K562 (cell line): ENCODE measurements around the gene REM2. TPM values are rescaled to one million over a fixed set of nuclear protein-coding genes. Genes with fewer than 3 reads are reported as not detected.
A peak's percentile ranks its signal among the peaks of the same experiment; 100 is the strongest.

Experiments
- BRD9 ChIP-seq: fragments of 450-650 bp; IDR thresholded peaks from 2 replicates; pipeline ENCODE4 v1.6.1; 2018; ENCODE audit warnings: low read depth; ENCODE audit not compliant: partially characterized antibody
- FOXA1 ChIP-seq: fragments of 450-650 bp; IDR thresholded peaks from 2 replicates; pipeline ENCODE4 v1.6.1; 2016; ENCODE audit warnings: mild to moderate bottlenecking, borderline replicate concordance
- FOXJ3 ChIP-seq: sonication (generic); formaldehyde crosslinking; IDR thresholded peaks from 2 replicates; pipeline ENCODE4 v1.4.0; 2020; ENCODE audit warnings: mild to moderate bottlenecking, missing genetic modification reagents
- GABPB1 ChIP-seq: sonication (generic); formaldehyde crosslinking; IDR thresholded peaks from 2 replicates; pipeline ENCODE4 v1.8.0; 2022; ENCODE audit warnings: mild to moderate bottlenecking, missing genetic modification reagents
- GATA2 ChIP-seq: sonication (generic); formaldehyde crosslinking; IDR thresholded peaks from 2 replicates; pipeline ENCODE4 v1.4.0; 2020; ENCODE audit warnings: mild to moderate bottlenecking, missing genetic modification reagents
- HCFC1 ChIP-seq: IDR thresholded peaks from 2 replicates; pipeline ENCODE4 v1.6.1; 2012; ENCODE audit warnings: low read depth, low read length, improper control_type of control experiment
- HNRNPK ChIP-seq: fragments of 200-400 bp; formaldehyde crosslinking; IDR thresholded peaks from one replicate; pipeline ENCODE4 v1.6.1; 2018; ENCODE audit warnings: mild to moderate bottlenecking, low read depth, low read length; ENCODE audit not compliant: poor library complexity, severe bottlenecking
- HOXB6 ChIP-seq: fragments of 250-450 bp; sonication (Bioruptor Pico); IDR thresholded peaks from 2 replicates; pipeline ENCODE4 v1.5.1; 2022; ENCODE audit warnings: mild to moderate bottlenecking, borderline replicate concordance
- JUN ChIP-seq, 2 experiments: sonication (generic) in 1 of 2; formaldehyde crosslinking in 1 of 2; IDR thresholded peaks; 2 replicates each; pipeline versions ENCODE4 v1.6.1 to v1.8.0; 2012 to 2022; ENCODE audit warnings: borderline replicate concordance in 2 of 2, mild to moderate bottlenecking in 2 of 2, improper control_type of control experiment in 1 of 2, low read depth in 1 of 2, low read length in 1 of 2, missing genetic modification reagents in 1 of 2
- L3MBTL2 ChIP-seq: fragments of 450-650 bp; IDR thresholded peaks from 2 replicates; pipeline ENCODE4 v1.6.1; 2016; ENCODE audit warnings: mild to moderate bottlenecking, moderate library complexity
- MAZ ChIP-seq, 2 experiments: fragments of 450-650 bp in 1 of 2; sonication (generic) in 1 of 2; formaldehyde crosslinking; IDR thresholded peaks in 1 of 2; conservative IDR thresholded peaks in 1 of 2; 2 replicates each; pipeline versions ENCODE4 v1.4.0 to v1.5.0; 2020; ENCODE audit warnings: mild to moderate bottlenecking in 1 of 2, missing genetic modification reagents in 1 of 2
- NCOA4 ChIP-seq: fragments of 450-650 bp; IDR thresholded peaks from 2 replicates; pipeline ENCODE4 v1.6.1; 2018; ENCODE audit warnings: mild to moderate bottlenecking; ENCODE audit not compliant: partially characterized antibody
- NFE2 ChIP-seq: IDR thresholded peaks from 2 replicates; pipeline ENCODE4 v1.6.1; 2014; ENCODE audit warnings: antibody characterized with exemption, low read depth
- NFIC ChIP-seq: fragments of 450-650 bp; IDR thresholded peaks from 2 replicates; pipeline ENCODE4 v1.6.1; 2017; ENCODE audit warnings: mild to moderate bottlenecking, inconsistent platforms
- PRPF4 ChIP-seq: fragments of 200-400 bp; formaldehyde crosslinking; IDR thresholded peaks from one replicate; pipeline ENCODE4 v1.6.1; 2017; ENCODE audit warnings: low read length, low read depth, mild to moderate bottlenecking; ENCODE audit not compliant: insufficient read depth, poor library complexity, severe bottlenecking
- RBFOX2 ChIP-seq: fragments of 200-400 bp; formaldehyde crosslinking; IDR thresholded peaks from 2 replicates; pipeline ENCODE4 v1.6.1; 2017; ENCODE audit warnings: low read depth, mild to moderate bottlenecking, low read length, moderate library complexity
- RBM34 ChIP-seq: fragments of 200-400 bp; formaldehyde crosslinking; IDR thresholded peaks from 2 replicates; pipeline ENCODE4 v1.6.1; 2018; ENCODE audit warnings: low read length, borderline replicate concordance; ENCODE audit not compliant: insufficient read depth
- ZFP1 ChIP-seq: fragments of 450-650 bp; formaldehyde crosslinking; IDR thresholded peaks from 2 replicates; pipeline ENCODE4 v1.4.0; 2020; ENCODE audit warnings: mild to moderate bottlenecking, mixed read lengths
- ZNF431 ChIP-seq: sonication (generic); formaldehyde crosslinking; IDR thresholded peaks from 2 replicates; pipeline ENCODE4 v1.8.0; 2022; ENCODE audit warnings: mild to moderate bottlenecking, missing genetic modification reagents
- ZNF830 ChIP-seq: fragments of 250-450 bp; sonication (Bioruptor Pico); IDR thresholded peaks from 2 replicates; pipeline ENCODE4 v1.5.0; 2021; ENCODE audit warnings: mild to moderate bottlenecking
- polyA plus RNA-seq, 8 experiments: library from polyadenylated mRNA; depleted of rRNA in 4 of 8; stranded (reverse) in 5 of 8; unstranded in 3 of 8; fragments of >200 nt; fragmentation: Nextera tagmentation in 2 of 8; fragmentation: Illumina TruSeq in 1 of 8; extraction: Ambion mirVana in 2 of 8; extraction: Trizol in 1 of 8; gene quantifications; 2 replicates each; pipeline versions ENCODE4 v1.2.1 to v1.2.3, GENCODE V29; 2011 to 2014; ENCODE audit warnings: inconsistent platforms in 1 of 8, missing spikeins in 1 of 8
- total RNA-seq, 7 experiments: library from RNA; depleted of rRNA in 6 of 7; stranded (reverse); fragments of >200 nt in 6 of 7; fragmentation: Illumina TruSeq in 2 of 7; extraction: Trizol in 2 of 7; gene quantifications; 2 replicates each; pipeline versions ENCODE4 v1.2.1 to v1.2.3, GENCODE V29; 2011 to 2021; ENCODE audit warnings: low replicate concordance in 1 of 7
- TF ChIP-seq, protein P1 (sequence below): conservative IDR thresholded peaks from 2 replicates; pipeline ENCODE4 v1.6.1; 2011; ENCODE audit warnings: low read depth, mild to moderate bottlenecking, low read length; ENCODE audit not compliant: control insufficient read depth
- TF ChIP-seq, protein P2 (sequence below): sonication (generic); formaldehyde crosslinking; IDR thresholded peaks from 2 replicates; pipeline ENCODE4 v1.8.0; 2022; ENCODE audit warnings: mild to moderate bottlenecking, missing genetic modification reagents
- TF ChIP-seq, protein P3 (sequence below): IDR thresholded peaks from 2 replicates; pipeline ENCODE4 v1.6.1; 2012; ENCODE audit warnings: low read depth, low read length, improper control_type of control experiment, borderline replicate concordance

REM2 gene
- total and polyA plus RNA-seq, 9 of the 15 experiments (the other 6 are each of a cell fraction or from before 2014, with no cell fraction given), result 0.18 to 1.0 (median 0.38) TPM

DNA sequence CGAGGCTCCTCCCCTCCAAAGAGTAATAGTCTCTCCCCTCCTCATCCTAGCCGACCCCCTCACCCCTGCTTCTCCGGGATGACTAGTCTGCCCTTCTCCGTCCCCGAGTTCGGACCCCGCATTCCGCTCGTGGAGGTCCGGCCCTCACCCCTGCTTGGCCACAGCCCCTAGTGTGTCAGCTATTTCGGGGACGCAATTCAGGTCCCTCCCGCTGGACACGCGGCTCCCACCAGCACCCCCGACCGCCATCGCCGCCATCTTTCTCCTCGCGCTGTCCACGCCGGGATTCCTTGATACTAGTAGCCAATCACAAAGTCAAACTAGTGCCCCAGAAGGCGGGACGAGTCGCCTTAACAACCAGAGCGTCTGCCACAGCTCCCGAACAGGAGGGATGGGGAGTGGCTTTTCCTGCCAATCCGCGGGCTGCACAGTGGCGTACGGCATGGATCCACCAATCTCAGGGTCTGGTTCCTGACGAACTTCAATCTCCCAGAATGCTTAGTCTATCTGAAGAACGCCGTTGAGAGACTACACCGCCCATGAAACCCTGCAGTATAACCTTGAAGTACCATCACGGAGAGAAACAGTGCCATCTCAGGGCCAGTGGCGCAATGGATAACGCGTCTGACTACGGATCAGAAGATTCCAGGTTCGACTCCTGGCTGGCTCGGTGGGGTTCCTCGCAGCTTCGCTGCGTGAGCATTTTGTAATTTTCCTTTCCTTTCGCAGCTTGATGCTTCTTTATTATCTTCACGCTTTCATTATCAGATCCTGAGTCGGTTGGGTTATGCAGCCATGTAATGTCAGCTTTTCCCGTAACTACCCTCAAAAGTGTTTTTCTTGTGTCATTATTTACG is 46.3 kb downstream of the REM2 start, which contains the start of gene PRMT5 (continued):
- TF ChIP-seq RBM34 (no peak), GATA2 (no peak), RBFOX2 (peak; percentile 99), NFE2 (peak; percentile 32; the same call in 1 of the 2 replicates), HNRNPK (no peak), GABPB1 (CRISPR knock-in tag) (peak; percentile 58; the same call in 1 of the 2 replicates), HCFC1 (no peak; the same call in 1 of the 2 replicates), PRPF4 (no peak), HOXB6 (CRISPR knock-in tag) (no peak), MAZ (CRISPR knock-in tag; conservative IDR thresholded peaks at IDR 0.05 in 1 of 2, IDR thresholded peaks at IDR 0.05 in 1 of 2) (peak in 1 of 2 experiments; percentile 45; a peak in 2 of 4 replicates), ZNF830 (CRISPR knock-in tag) (no peak), BRD9 (peak; percentile 99), L3MBTL2 (peak; percentile 45; the same call in 1 of the 2 replicates), NFIC (peak; percentile 82), FOXA1 (no peak), FOXJ3 (no peak), ZFP1 (CRISPR knock-in tag) (no peak), ZNF431 (peak; percentile 32; the same call in 1 of the 2 replicates), JUN (IDR thresholded peaks at IDR 0.05; ENCODE audit: borderline replicate concordance, low read depth, low read length) (peak; percentile 5), JUN (CRISPR knock-in tag; IDR thresholded peaks at IDR 0.05; ENCODE audit: borderline replicate concordance) (no peak; the same call in 1 of the 2 replicates), NCOA4 (peak; percentile 47)
- TF ChIP-seq, protein P1, sequence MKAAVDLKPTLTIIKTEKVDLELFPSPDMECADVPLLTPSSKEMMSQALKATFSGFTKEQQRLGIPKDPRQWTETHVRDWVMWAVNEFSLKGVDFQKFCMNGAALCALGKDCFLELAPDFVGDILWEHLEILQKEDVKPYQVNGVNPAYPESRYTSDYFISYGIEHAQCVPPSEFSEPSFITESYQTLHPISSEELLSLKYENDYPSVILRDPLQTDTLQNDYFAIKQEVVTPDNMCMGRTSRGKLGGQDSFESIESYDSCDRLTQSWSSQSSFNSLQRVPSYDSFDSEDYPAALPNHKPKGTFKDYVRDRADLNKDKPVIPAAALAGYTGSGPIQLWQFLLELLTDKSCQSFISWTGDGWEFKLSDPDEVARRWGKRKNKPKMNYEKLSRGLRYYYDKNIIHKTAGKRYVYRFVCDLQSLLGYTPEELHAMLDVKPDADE, result peak; percentile 95
- TF ChIP-seq, protein P2, sequence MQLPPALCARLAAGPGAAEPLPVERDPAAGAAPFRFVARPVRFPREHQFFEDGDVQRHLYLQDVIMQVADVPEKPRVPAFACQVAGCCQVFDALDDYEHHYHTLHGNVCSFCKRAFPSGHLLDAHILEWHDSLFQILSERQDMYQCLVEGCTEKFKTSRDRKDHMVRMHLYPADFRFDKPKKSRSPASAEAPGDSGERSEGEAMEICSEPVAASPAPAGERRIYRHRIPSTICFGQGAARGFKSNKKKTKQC (CRISPR knock-in tag), result no peak; the same call in 1 of the 2 replicates
- TF ChIP-seq, protein P3, sequence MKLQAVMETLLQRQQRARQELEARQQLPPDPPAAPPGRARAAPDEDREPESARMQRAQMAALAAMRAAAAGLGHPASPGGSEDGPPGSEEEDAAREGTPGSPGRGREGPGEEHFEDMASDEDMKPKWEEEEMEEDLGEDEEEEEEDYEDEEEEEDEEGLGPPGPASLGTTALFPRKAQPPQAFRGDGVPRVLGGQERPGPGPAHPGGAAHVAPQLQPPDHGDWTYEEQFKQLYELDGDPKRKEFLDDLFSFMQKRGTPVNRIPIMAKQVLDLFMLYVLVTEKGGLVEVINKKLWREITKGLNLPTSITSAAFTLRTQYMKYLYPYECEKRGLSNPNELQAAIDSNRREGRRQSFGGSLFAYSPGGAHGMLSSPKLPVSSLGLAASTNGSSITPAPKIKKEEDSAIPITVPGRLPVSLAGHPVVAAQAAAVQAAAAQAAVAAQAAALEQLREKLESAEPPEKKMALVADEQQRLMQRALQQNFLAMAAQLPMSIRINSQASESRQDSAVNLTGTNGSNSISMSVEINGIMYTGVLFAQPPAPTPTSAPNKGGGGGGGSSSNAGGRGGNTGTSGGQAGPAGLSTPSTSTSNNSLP, result peak; percentile 80; the same call in 1 of the 2 replicates
